ENCODE data around the gene ACP6.
"Not testable (repeated sequence)": the region's sequence is repeated elsewhere in the genome, so short reads cannot be mapped to it uniquely, and the experiment has no call there.

Gene ACP6

GRCh38 chr1:147620543-147620942 lies 49.8 kb downstream of the ACP6 start:
- no peak for DNase-seq (ENCODE audit: low spot score)

GRCh38 chr1:147619741-147620140 lies 50.6 kb downstream of the ACP6 start:
- no peak for DNase-seq (ENCODE audit: low spot score)

GRCh38 chr1:147618771-147619170 lies 51.6 kb downstream of the ACP6 start:
- no peak for DNase-seq (ENCODE audit: low spot score)

GRCh38 chr1:147618077-147618569 lies 52.2 kb downstream of the ACP6 start:
- no peak for DNase-seq (ENCODE audit: low spot score)

- DNase-seq (ENCODE audit: low spot score), result not testable (repeated sequence)
Measured at GRCh38 chr1:147614966-147615365, 55.4 kb downstream of the ACP6 start.

- no peak for DNase-seq (ENCODE audit: low spot score)
Measured at GRCh38 chr1:147613506-147613905, 56.8 kb downstream of the ACP6 start.

- peak; percentile 51 for DNase-seq (ENCODE audit: low spot score)
Measured at GRCh38 chr1:147612366-147612765, 58.0 kb downstream of the ACP6 start.

- DNase-seq (ENCODE audit: low spot score), result no peak
Measured at GRCh38 chr1:147611586-147611985, 58.7 kb downstream of the ACP6 start.

GRCh38 chr1:147611021-147611426 lies 59.3 kb downstream of the ACP6 start:
- DNase-seq (ENCODE audit: low spot score), result no peak

- no peak for DNase-seq (ENCODE audit: low spot score)
Measured at GRCh38 chr1:147609358-147609757, 61.0 kb downstream of the ACP6 start.

GRCh38 chr1:147608596-147608995 lies 61.7 kb downstream of the ACP6 start:
- no peak for DNase-seq (ENCODE audit: low spot score)

- DNase-seq (ENCODE audit: low spot score), result no peak
Measured at GRCh38 chr1:147605591-147605990, 64.7 kb downstream of the ACP6 start.

GRCh38 chr1:147603986-147604385 lies 66.3 kb downstream of the ACP6 start:
- no peak for DNase-seq (ENCODE audit: low spot score)

GRCh38 chr1:147600119-147601111 lies 69.9 kb downstream of the ACP6 start:
- no peak for DNase-seq (ENCODE audit: low spot score)

GRCh38 chr1:147599362-147600118 lies 70.8 kb downstream of the ACP6 start:
- peak; percentile 81 for DNase-seq (ENCODE audit: low spot score)

GRCh38 chr1:147598621-147599361 lies 71.5 kb downstream of the ACP6 start:
- peak; percentile 28 for DNase-seq (ENCODE audit: low spot score)

GRCh38 chr1:147597010-147597409 lies 73.3 kb downstream of the ACP6 start:
- DNase-seq (ENCODE audit: low spot score), result no peak
